GM12801 (cell line): Measurements from ENCODE around the gene WDR70.

Source experiments
- CTCF ChIP-seq: IDR thresholded peaks from one replicate; pipeline ENCODE4 v1.5.1; 2011; ENCODE audit warnings: control low read depth; ENCODE audit not compliant: insufficient read length; ENCODE audit errors: extremely low read depth

The WDR70 gene

GRCh38 chr5:37626266-37626665 lies 247.1 kb downstream of the WDR70 start:
- no peak for TF ChIP-seq CTCF

DNA sequence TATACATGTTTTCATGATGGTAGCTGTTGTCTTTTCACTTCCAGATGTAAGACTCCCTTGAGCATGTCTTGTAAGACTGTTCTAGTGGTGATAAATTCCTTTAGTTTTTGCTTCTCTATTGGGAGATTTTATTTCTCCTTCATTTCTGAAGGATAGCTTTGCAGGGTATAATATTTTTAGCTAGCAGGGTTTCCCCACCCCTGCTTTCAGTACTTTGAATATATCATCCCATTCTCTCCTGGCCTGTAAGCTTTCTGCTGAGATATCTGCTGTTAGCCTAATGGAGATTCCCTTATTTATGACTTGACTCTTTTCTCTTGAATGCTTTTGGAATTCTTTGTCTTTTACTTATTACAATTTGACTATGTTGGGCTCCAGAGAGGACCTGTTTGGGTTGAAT lies 249.8 kb downstream of the WDR70 start:
- TF ChIP-seq CTCF = no peak

- TF ChIP-seq CTCF = no peak
These were observed 252.8 kb downstream of the WDR70 start for GRCh38 chr5:37631939-37632338.

- TF ChIP-seq CTCF = no peak
These were observed 258.2 kb downstream of the WDR70 start for GRCh38 chr5:37637165-37637845.

DNA sequence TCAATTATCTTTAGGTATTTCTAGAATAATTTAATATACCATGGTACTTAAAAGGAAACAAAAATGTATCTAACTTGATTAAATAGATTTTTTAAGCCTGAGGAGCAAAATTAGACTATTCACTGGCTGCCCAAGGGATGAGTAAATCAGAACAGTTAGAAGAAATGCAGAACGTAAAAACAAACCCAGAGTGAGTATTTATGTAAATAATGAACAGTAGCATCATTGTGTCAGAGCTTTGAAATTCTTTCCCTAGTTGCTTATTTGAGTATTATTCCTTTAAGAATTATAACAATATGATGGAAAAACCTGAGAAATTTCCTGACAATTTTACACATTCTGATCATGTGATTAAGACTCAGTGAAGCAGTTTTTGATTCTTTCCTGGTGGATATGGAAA lies 259.8 kb downstream of the WDR70 start:
- TF ChIP-seq CTCF = no peak

GRCh38 chr5:37640088-37640487 lies 261.0 kb downstream of the WDR70 start:
- TF ChIP-seq CTCF = no peak

- TF ChIP-seq CTCF = no peak
These were observed 262.8 kb downstream of the WDR70 start for GRCh38 chr5:37641933-37642332.

DNA sequence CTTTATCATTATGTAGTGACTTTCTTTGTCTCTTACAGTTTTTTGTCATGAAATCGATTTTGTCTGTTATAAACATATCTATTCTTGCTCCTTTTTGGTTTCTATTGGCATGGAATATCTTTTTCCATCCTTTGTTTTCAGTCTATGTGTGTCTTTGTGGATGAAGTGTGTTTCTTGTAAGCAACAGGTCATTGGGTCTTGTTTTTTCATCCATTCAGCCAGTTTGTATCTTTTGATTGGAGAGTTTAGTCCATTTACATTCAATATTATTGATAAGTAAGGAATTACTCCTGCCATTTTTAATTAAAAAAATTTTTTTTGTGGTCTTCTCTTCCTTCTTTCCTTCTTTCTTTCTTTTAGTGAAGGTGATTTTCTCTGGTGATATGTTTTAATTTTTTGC lies 266.6 kb downstream of the WDR70 start:
- TF ChIP-seq CTCF = no peak
